HepG2 (cell line): ENCODE data around the gene RSPRY1. TPM values are rescaled to one million over a fixed set of nuclear protein-coding genes. Genes with fewer than 3 reads are reported as not detected.

Experiments
- CERS6 ChIP-seq: sonication (generic); formaldehyde crosslinking; IDR thresholded peaks from 2 replicates; pipeline ENCODE4 v1.5.0; 2020; ENCODE audit warnings: missing genetic modification reagents
- EEA1 ChIP-seq: sonication (generic); formaldehyde crosslinking; IDR thresholded peaks from 2 replicates; pipeline ENCODE4 v1.5.1; 2020; ENCODE audit warnings: mild to moderate bottlenecking, missing genetic modification reagents, borderline replicate concordance
- HDAC1 ChIP-seq: sonication (generic); formaldehyde crosslinking; IDR thresholded peaks from 2 replicates; pipeline ENCODE4 v1.5.1; 2020; ENCODE audit warnings: mild to moderate bottlenecking, missing genetic modification reagents
- HNF1B ChIP-seq: sonication (generic); formaldehyde crosslinking; IDR thresholded peaks from 2 replicates; pipeline ENCODE4 v1.5.1; 2020; ENCODE audit warnings: mild to moderate bottlenecking, moderate library complexity, missing genetic modification reagents
- KLF16 ChIP-seq, 2 experiments: sonication (generic) in 1 of 2; formaldehyde crosslinking in 1 of 2; IDR thresholded peaks; 2 replicates each; pipeline versions ENCODE4 v1.6.1 to v1.8.0; 2016 to 2023; ENCODE audit warnings: missing genetic modification reagents in 2 of 2, missing compliant biosample characterization in 1 of 2
- LCORL ChIP-seq, 2 experiments: fragments of 450-650 bp in 1 of 2; sonication (generic) in 1 of 2; formaldehyde crosslinking in 1 of 2; IDR thresholded peaks; 2 replicates each; pipeline versions ENCODE4 v1.5.0 to v1.6.1; 2017 to 2020; ENCODE audit warnings: antibody characterized with exemption in 1 of 2, missing genetic modification reagents in 1 of 2
- MAFG ChIP-seq: sonication (generic); formaldehyde crosslinking; IDR thresholded peaks from 2 replicates; pipeline ENCODE4 v1.5.1; 2020; ENCODE audit warnings: mild to moderate bottlenecking, missing genetic modification reagents
- PHF20 ChIP-seq: sonication (generic); formaldehyde crosslinking; IDR thresholded peaks from 2 replicates; pipeline ENCODE4 v1.5.0; 2020; ENCODE audit warnings: mild to moderate bottlenecking, missing genetic modification reagents
- SRSF1 ChIP-seq: fragments of 200-400 bp; formaldehyde crosslinking; optimal IDR thresholded peaks from 2 replicates; pipeline ENCODE3; 2017; ENCODE audit warnings: mild to moderate bottlenecking, low read depth, low read length, moderate library complexity
- TBL1XR1 ChIP-seq: fragments of 150-350 bp; IDR thresholded peaks from 2 replicates; pipeline ENCODE4 v1.6.1; 2014; ENCODE audit warnings: borderline replicate concordance, low read length; ENCODE audit not compliant: partially characterized antibody
- THAP11 ChIP-seq: IDR thresholded peaks from 2 replicates; pipeline ENCODE4 v1.6.1; 2016; ENCODE audit warnings: missing biosample characterization, missing genetic modification reagents
- USF2 ChIP-seq, 2 experiments: sonication (generic) in 1 of 2; formaldehyde crosslinking in 1 of 2; IDR thresholded peaks; 2 replicates each; pipeline versions ENCODE4 v1.5.1 to v1.6.1; 2011 to 2020; ENCODE audit warnings: borderline replicate concordance in 1 of 2, low read depth in 1 of 2, low read length in 1 of 2, mild to moderate bottlenecking in 1 of 2, missing genetic modification reagents in 1 of 2, moderate library complexity in 1 of 2
- ZIK1 ChIP-seq: sonication (generic); formaldehyde crosslinking; IDR thresholded peaks from 2 replicates; pipeline ENCODE4 v1.5.0; 2020; ENCODE audit warnings: mild to moderate bottlenecking, low read depth, missing genetic modification reagents, borderline replicate concordance
- ZNF20 ChIP-seq: sonication (generic); formaldehyde crosslinking; IDR thresholded peaks from 2 replicates; pipeline ENCODE4 v1.4.0; 2020; ENCODE audit warnings: mild to moderate bottlenecking, moderate library complexity, missing genetic modification reagents
- ZNF343 ChIP-seq: sonication (generic); formaldehyde crosslinking; IDR thresholded peaks from 2 replicates; pipeline ENCODE4 v1.4.0; 2020; ENCODE audit warnings: mild to moderate bottlenecking, missing genetic modification reagents
- ZNF484 ChIP-seq: sonication (generic); formaldehyde crosslinking; IDR thresholded peaks from 2 replicates; pipeline ENCODE4 v1.5.1; 2020; ENCODE audit warnings: mild to moderate bottlenecking, low read depth, missing genetic modification reagents, borderline replicate concordance
- ZNF552 ChIP-seq: sonication (generic); formaldehyde crosslinking; IDR thresholded peaks from 2 replicates; pipeline ENCODE4 v1.9.0; 2022; ENCODE audit warnings: missing genetic modification reagents, mild to moderate bottlenecking, borderline replicate concordance
- ZNF598 ChIP-seq: sonication (generic); formaldehyde crosslinking; IDR thresholded peaks from 2 replicates; pipeline ENCODE4 v1.5.1; 2020; ENCODE audit warnings: mild to moderate bottlenecking, missing genetic modification reagents, borderline replicate concordance
- ZNF629 ChIP-seq: sonication (generic); formaldehyde crosslinking; conservative IDR thresholded peaks from 2 replicates; pipeline ENCODE4 v1.5.0; 2020; ENCODE audit warnings: missing genetic modification reagents
- polyA plus RNA-seq, 8 experiments: library from polyadenylated mRNA; depleted of rRNA in 3 of 8; stranded (reverse) in 7 of 8; unstranded in 1 of 8; fragments of >200 nt; fragmentation: Illumina TruSeq in 4 of 8; extraction: Trizol in 4 of 8; gene quantifications; 2 replicates each; pipeline versions ENCODE4 v1.2.1 to v1.2.3, GENCODE V29; 2011 to 2016; ENCODE audit warnings: low read depth in 4 of 8, missing spikeins in 1 of 8, mixed read lengths in 1 of 8; ENCODE audit not compliant: insufficient read depth in 1 of 8
- total RNA-seq, 5 experiments: library from RNA; depleted of rRNA; stranded (reverse); fragments of >200 nt; fragmentation: Illumina TruSeq; extraction: Trizol; gene quantifications; 2 replicates each; pipeline ENCODE4 v1.2.3, GENCODE V29; 2016; ENCODE audit warnings: low read depth in 1 of 5

Gene RSPRY1
- total and polyA plus RNA-seq, 2 of the 13 experiments (the other 11 are each of a cell fraction or from before 2014, with no cell fraction given): 53.4 to 61.0 TPM

GRCh38 chr16:57284209-57284951 is 98.3 kb downstream of the RSPRY1 start, which contains the start of gene PLLP (continued):
- TF ChIP-seq HNF1B (0 out of 2 replicates have a peak, but pooled peaks have one; percentile 18), ZNF20 (CRISPR knock-in tag) (no peak; the same call in none of the 2 replicates), ZNF629 (CRISPR knock-in tag) (peak; percentile 63), HDAC1 (CRISPR knock-in tag) (peak; percentile 51), KLF16 (CRISPR knock-in tag; IDR thresholded peaks at IDR 0.05) (peak; percentile 92; a peak in 2 of 4 replicates), MAFG (CRISPR knock-in tag) (peak; percentile 81; the same call in 1 of the 2 replicates), LCORL (IDR thresholded peaks at IDR 0.05) (no peak), LCORL (CRISPR knock-in tag; IDR thresholded peaks at IDR 0.05) (peak; percentile 36; the same call in 1 of the 2 replicates), ZNF343 (peak; percentile 92; the same call in 1 of the 2 replicates), PHF20 (no peak), EEA1 (peak; percentile 97), ZNF598 (CRISPR knock-in tag) (peak; percentile 99), THAP11 (CRISPR knock-in tag) (peak; percentile 54; the same call in 1 of the 2 replicates), ZNF552 (CRISPR knock-in tag) (peak; percentile 93; the same call in 1 of the 2 replicates), SRSF1 (peak; percentile 56), USF2 (IDR thresholded peaks at IDR 0.05; ENCODE audit: low read depth, low read length) (no peak), USF2 (CRISPR knock-in tag; IDR thresholded peaks at IDR 0.05; ENCODE audit: borderline replicate concordance) (peak; percentile 55; the same call in 1 of the 2 replicates), CERS6 (CRISPR knock-in tag) (peak; percentile 93), ZIK1 (CRISPR knock-in tag) (peak; percentile 96; the same call in 1 of the 2 replicates), ZNF484 (peak; percentile 31; the same call in 1 of the 2 replicates), TBL1XR1 (no peak)
